CD14-positive monocyte (primary cell): ENCODE data around the gene MASP1. TPM values are rescaled to one million over a fixed set of nuclear protein-coding genes. Genes with fewer than 3 reads are reported as not detected.

Experiments
- DNase-seq, 3 donors: peaks; one replicate each; pipeline ENCODE4 v3.0.0-alpha.2; 2011 to 2022
- H2AFZ ChIP-seq: 2 replicates; pipeline ENCODE4 v1.6.0; 2012; ENCODE audit warnings: mild to moderate bottlenecking, low read depth, low read length, inconsistent platforms; ENCODE audit not compliant: insufficient read depth, poor library complexity, severe bottlenecking
- H3K27ac ChIP-seq, 2 donors: 1 replicate in 1 of 2; 2 replicates in 1 of 2; pipeline ENCODE4 v1.5.1; 2012 to 2013; ENCODE audit warnings: low read length in 2 of 2, control low read depth in 1 of 2, inconsistent platforms in 1 of 2, low read depth in 1 of 2, mild to moderate bottlenecking in 1 of 2
- H3K27me3 ChIP-seq, 2 donors: one replicate each; pipeline versions ENCODE4 v1.6.0 to v1.6.1; 2011 to 2013; ENCODE audit warnings: low read length in 2 of 2; ENCODE audit not compliant: control insufficient read depth in 2 of 2, insufficient read depth in 2 of 2
- H3K36me3 ChIP-seq, 2 donors: replicated peaks in 1 of 2; 1 replicate in 1 of 2; 2 replicates in 1 of 2; pipeline versions ENCODE4 v1.5.1 to v1.6.1; 2012 to 2013; ENCODE audit warnings: low read length in 2 of 2, control low read depth in 1 of 2, inconsistent platforms in 1 of 2, mild to moderate bottlenecking in 1 of 2; ENCODE audit not compliant: insufficient read depth in 2 of 2, control insufficient read depth in 1 of 2
- H3K4me1 ChIP-seq, 2 donors: 1 replicate in 1 of 2; 2 replicates in 1 of 2; pipeline versions ENCODE4 v1.5.1 to v1.6.1; 2012 to 2013; ENCODE audit warnings: low read length in 2 of 2, control low read depth in 1 of 2, inconsistent platforms in 1 of 2, mild to moderate bottlenecking in 1 of 2, moderate library complexity in 1 of 2; ENCODE audit not compliant: insufficient read depth in 2 of 2, control insufficient read depth in 1 of 2
- H3K4me2 ChIP-seq: replicated peaks from 2 replicates; pipeline ENCODE3; 2012; ENCODE audit warnings: low read length, moderate library complexity, mild to moderate bottlenecking; ENCODE audit not compliant: poor library complexity, severe bottlenecking; ENCODE audit errors: extremely low read depth
- H3K4me3 ChIP-seq, 3 experiments: fragments of 200-600 bp in 1 of 3; sonication (generic) in 1 of 3; replicated peaks in 1 of 3; 1 replicate in 2 of 3; 2 replicates in 1 of 3; pipeline ENCODE4 v1.5.1; 2011 to 2013; ENCODE audit warnings: low read length in 3 of 3, mild to moderate bottlenecking in 3 of 3, control low read depth in 2 of 3, low read depth in 2 of 3, inconsistent platforms in 1 of 3, moderate library complexity in 1 of 3
- H3K79me2 ChIP-seq: 2 replicates; pipeline ENCODE4 v1.6.0; 2012; ENCODE audit warnings: mild to moderate bottlenecking, control low read depth, inconsistent platforms, low read length, moderate library complexity; ENCODE audit not compliant: insufficient read depth
- H3K9ac ChIP-seq: 2 replicates; pipeline ENCODE4 v1.6.0; 2017; ENCODE audit warnings: low read length, mild to moderate bottlenecking; ENCODE audit not compliant: insufficient read depth, poor library complexity, severe bottlenecking
- H3K9me3 ChIP-seq, 2 donors: replicated peaks in 1 of 2; 1 replicate in 1 of 2; 2 replicates in 1 of 2; pipeline versions ENCODE4 v1.5.1 to v1.6.1; 2012 to 2013; ENCODE audit warnings: low read length in 2 of 2, control low read depth in 1 of 2; ENCODE audit not compliant: control insufficient read depth in 1 of 2, insufficient read depth in 1 of 2
- H4K20me1 ChIP-seq: 2 replicates; pipeline ENCODE4 v1.6.0; 2012; ENCODE audit warnings: mild to moderate bottlenecking, low read length, control low read depth, moderate library complexity; ENCODE audit not compliant: insufficient read depth
- H3K27ac Mint-ChIP-seq, 7 donors: one replicate each; pipeline ENCODE4 v1.8.0; 2020; ENCODE audit warnings: mild to moderate bottlenecking in 7 of 7, mixed read lengths in 7 of 7, moderate library complexity in 6 of 7, inconsistent platforms in 2 of 7
- H3K27me3 Mint-ChIP-seq, 3 donors: one replicate each; pipeline ENCODE4 v1.8.0; 2021 to 2022; ENCODE audit warnings: low read depth in 3 of 3, mild to moderate bottlenecking in 3 of 3, mixed read lengths in 3 of 3, moderate library complexity in 3 of 3, inconsistent platforms in 1 of 3
- H3K36me3 Mint-ChIP-seq, 2 donors: one replicate each; pipeline ENCODE4 v1.8.0; 2020; ENCODE audit warnings: mixed read lengths in 2 of 2, inconsistent platforms in 1 of 2, mild to moderate bottlenecking in 1 of 2
- H3K4me1 Mint-ChIP-seq: one replicate; pipeline ENCODE4 v1.8.0; 2020; ENCODE audit warnings: mild to moderate bottlenecking, mixed read lengths
- H3K4me3 Mint-ChIP-seq, 2 donors: one replicate each; pipeline ENCODE4 v1.8.0; 2020; ENCODE audit warnings: mild to moderate bottlenecking in 2 of 2, mixed read lengths in 2 of 2, moderate library complexity in 1 of 2
- H3K9me3 Mint-ChIP-seq, 7 donors: one replicate each; pipeline ENCODE4 v1.8.0; 2020 to 2022; ENCODE audit warnings: mixed read lengths in 7 of 7, mild to moderate bottlenecking in 6 of 7, moderate library complexity in 6 of 7, inconsistent platforms in 2 of 7
- WGBS: methylation state at CpG from one replicate; pipeline ENCODE4 v1.1.5; 2013; ENCODE audit warnings: missing lambda C conversion rate; ENCODE audit not compliant: insufficient coverage; 5-methylcytosine and 5-hydroxymethylcytosine counted together
- intact Hi-C, 2 donors: fragments of 100-400 bp; cut with micrococcal nuclease; formaldehyde crosslinking; loops; one replicate each; pipeline versions ENCODE4 v1.15.0 to v1.15.1; 2023
- polyA plus RNA-seq, 3 donors: library from polyadenylated mRNA; depleted of rRNA in 1 of 3; unstranded in 2 of 3; stranded (reverse) in 1 of 3; fragments of 300-500 nt in 2 of 3; fragments of >200 nt in 1 of 3; fragmentation: Illumina TruSeq in 2 of 3; gene quantifications; 1 replicate in 2 of 3; 2 replicates in 1 of 3; pipeline ENCODE4 v1.2.3, GENCODE V29; 2012 to 2021
- TF ChIP-seq, protein P1 (sequence below): fragments of 200-600 bp; IDR thresholded peaks from one replicate; pipeline ENCODE4 v1.8.0; 2022; ENCODE audit warnings: antibody characterized with exemption, mild to moderate bottlenecking

The MASP1 gene
- polyA plus RNA-seq, 3 donors = not detected

DNA sequence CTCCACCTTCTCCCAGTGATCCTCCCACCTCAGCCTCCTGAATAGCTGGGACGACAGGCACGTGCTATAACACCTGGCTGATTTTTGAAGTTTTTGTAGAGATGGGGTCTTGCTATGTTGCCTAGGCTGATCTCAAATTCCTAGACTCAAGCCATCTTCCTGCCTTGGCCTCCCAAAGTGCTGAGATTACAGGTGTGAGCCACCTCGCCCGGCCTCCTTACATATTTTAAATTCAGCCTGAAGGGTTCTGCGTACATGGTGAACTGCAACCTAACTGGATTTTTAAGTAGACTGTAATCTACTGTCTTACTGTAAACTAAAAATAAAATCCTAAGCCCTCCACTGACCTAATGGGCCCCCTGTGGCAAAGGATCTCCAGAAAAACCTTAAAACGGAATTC lies 34.1 kb downstream of the MASP1 start:
- Histone ChIP-seq H3K79me2 (no peaks in the 10 kb centered on the region), H4K20me1 (no peaks in the 10 kb centered on the region), H3K4me1 (no peaks in the 10 kb centered on the region), H2AFZ (no peak overlapping the region), H3K9ac (no peak overlapping the region), H3K27ac (no peak overlapping the region), H3K4me2 (no peak overlapping the region), H3K27me3 (no peaks in the 10 kb centered on the region), H3K9me3 (no peaks in the 10 kb centered on the region), H3K36me3 (no peaks in the 10 kb centered on the region), H3K4me3 (no peak overlapping the region)
- H3K36me3 Mint-ChIP-seq = no peaks in the 10 kb centered on the region
- no peak overlapping the region for H3K27ac Mint-ChIP-seq
- H3K27me3 Mint-ChIP-seq = peaks cover 0 to 3% (median 2%) of the 10 kb centered on the region in 3 donors
- intact Hi-C loops = no loop called here
- H3K4me3 Mint-ChIP-seq = no peak overlapping the region
- no peak for DNase-seq
- peaks cover 3% of the 10 kb centered on the region for H3K4me1 Mint-ChIP-seq
- peaks cover 0 to 2% (median 0%) of the 10 kb centered on the region in 7 donors for H3K9me3 Mint-ChIP-seq
- TF ChIP-seq, protein P1, sequence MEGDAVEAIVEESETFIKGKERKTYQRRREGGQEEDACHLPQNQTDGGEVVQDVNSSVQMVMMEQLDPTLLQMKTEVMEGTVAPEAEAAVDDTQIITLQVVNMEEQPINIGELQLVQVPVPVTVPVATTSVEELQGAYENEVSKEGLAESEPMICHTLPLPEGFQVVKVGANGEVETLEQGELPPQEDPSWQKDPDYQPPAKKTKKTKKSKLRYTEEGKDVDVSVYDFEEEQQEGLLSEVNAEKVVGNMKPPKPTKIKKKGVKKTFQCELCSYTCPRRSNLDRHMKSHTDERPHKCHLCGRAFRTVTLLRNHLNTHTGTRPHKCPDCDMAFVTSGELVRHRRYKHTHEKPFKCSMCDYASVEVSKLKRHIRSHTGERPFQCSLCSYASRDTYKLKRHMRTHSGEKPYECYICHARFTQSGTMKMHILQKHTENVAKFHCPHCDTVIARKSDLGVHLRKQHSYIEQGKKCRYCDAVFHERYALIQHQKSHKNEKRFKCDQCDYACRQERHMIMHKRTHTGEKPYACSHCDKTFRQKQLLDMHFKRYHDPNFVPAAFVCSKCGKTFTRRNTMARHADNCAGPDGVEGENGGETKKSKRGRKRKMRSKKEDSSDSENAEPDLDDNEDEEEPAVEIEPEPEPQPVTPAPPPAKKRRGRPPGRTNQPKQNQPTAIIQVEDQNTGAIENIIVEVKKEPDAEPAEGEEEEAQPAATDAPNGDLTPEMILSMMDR = no peak
- 92% methylated on average over 2 of the region's 6 CpGs for WGBS

DNA sequence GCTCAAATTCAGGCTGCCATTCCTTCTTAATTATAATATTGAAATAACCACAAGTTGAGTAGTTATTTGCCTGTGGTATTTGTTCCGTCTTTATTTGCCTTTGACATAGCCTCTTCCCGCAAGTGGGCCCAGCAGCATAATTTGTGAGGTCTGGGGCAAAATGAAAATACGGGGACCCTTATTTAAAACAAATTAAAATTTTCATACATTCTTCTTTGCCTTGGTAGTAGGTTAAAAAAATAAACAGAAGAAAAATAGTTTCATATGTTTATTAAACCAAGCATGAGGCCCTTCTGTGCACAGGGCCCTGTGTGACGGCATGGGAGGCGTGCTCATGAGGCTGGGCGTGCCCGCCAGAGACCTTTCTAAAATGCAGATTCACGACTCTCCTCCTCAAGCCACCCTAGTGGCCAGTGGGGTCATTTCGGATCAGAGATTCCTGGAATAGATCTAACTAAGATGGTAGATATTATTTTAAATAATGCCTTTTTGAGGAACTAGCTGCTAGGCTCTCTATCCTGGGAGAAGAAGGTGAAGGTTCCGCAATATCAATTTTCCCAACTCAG lies 35.4 kb downstream of the MASP1 start:
- Mint-ChIP-seq H3K9me3 (peaks cover 0 to 2% (median 0%) of the 10 kb centered on the region in 7 donors), H3K36me3 (no peaks in the 10 kb centered on the region), H3K4me1 (peaks cover 3% of the 10 kb centered on the region), H3K4me3 (no peak overlapping the region), H3K27me3 (peaks cover 0 to 5% (median 2%) of the 10 kb centered on the region in 3 donors), H3K27ac (no peak overlapping the region)
- Histone ChIP-seq H3K27ac (no peak overlapping the region), H3K4me1 (no peaks in the 10 kb centered on the region), H3K4me2 (no peak overlapping the region), H3K9ac (no peak overlapping the region), H2AFZ (no peak overlapping the region), H3K9me3 (no peaks in the 10 kb centered on the region), H3K4me3 (no peak overlapping the region), H4K20me1 (no peaks in the 10 kb centered on the region), H3K36me3 (no peaks in the 10 kb centered on the region), H3K27me3 (no peaks in the 10 kb centered on the region), H3K79me2 (no peaks in the 10 kb centered on the region)
- intact Hi-C loops = no loop called here
- TF ChIP-seq, protein P1 = no peak
- no peak for DNase-seq
- WGBS = no CpG with 5 or more reads among the region's 10 CpGs
